GM21528 (cell line): ENCODE data around the gene HDDC3.
"Not testable (repeated sequence)": the region's sequence is repeated elsewhere in the genome, so short reads cannot be mapped to it uniquely, and the experiment has no call there.

Source experiments
- ATAC-seq: cut with Tn5 transposase; IDR thresholded peaks from one replicate; pipeline ENCODE4 v1.9.1; 2021; ENCODE audit warnings: mild to moderate bottlenecking, moderate library complexity; ENCODE audit not compliant: unreplicated experiment, low FRiP score

The HDDC3 gene

GRCh38 chr15:90933301-90933700 is 952 bp upstream of the HDDC3 start:
- no peak for ATAC-seq

- ATAC-seq, result no peak
These were observed 277 bp upstream of the HDDC3 start for GRCh38 chr15:90932660-90932991.

GRCh38 chr15:90931575-90931827 is 848 bp downstream of the HDDC3 start:
- no peak for ATAC-seq

GRCh38 chr15:90930861-90931574 is 1.3 kb downstream of the HDDC3 start:
- ATAC-seq, result no peak

GRCh38 chr15:90929246-90930019 is 2.9 kb downstream of the HDDC3 start:
- ATAC-seq, result no peak

GRCh38 chr15:90928106-90928505 is 4.2 kb downstream of the HDDC3 start:
- ATAC-seq, result not testable (repeated sequence)

GRCh38 chr15:90926766-90927165 is 5.6 kb downstream of the HDDC3 start:
- ATAC-seq, result not testable (repeated sequence)

GRCh38 chr15:90924375-90924774 is 8.0 kb downstream of the HDDC3 start:
- ATAC-seq, result peak; percentile 59

- ATAC-seq, result peak; percentile 58
These were observed 9.5 kb downstream of the HDDC3 start for GRCh38 chr15:90922712-90923322.

- ATAC-seq, result no peak
These were observed 10.5 kb downstream of the HDDC3 start for GRCh38 chr15:90921887-90922286.

GRCh38 chr15:90918835-90919234 is 13.5 kb downstream of the HDDC3 start:
- ATAC-seq, result no peak

GRCh38 chr15:90918034-90918788 is 14.1 kb downstream of the HDDC3 start:
- ATAC-seq, result no peak

- no peak for ATAC-seq
These were observed 14.8 kb downstream of the HDDC3 start for GRCh38 chr15:90917569-90917968.

- ATAC-seq, result no peak
These were observed 15.9 kb downstream of the HDDC3 start for GRCh38 chr15:90916461-90916860.

- ATAC-seq, result no peak
These were observed 16.4 kb downstream of the HDDC3 start for GRCh38 chr15:90915808-90916440.

- no peak for ATAC-seq
These were observed 17.0 kb downstream of the HDDC3 start for GRCh38 chr15:90915216-90915807.

- no peak for ATAC-seq
These were observed 17.9 kb downstream of the HDDC3 start for GRCh38 chr15:90914305-90915080.

- ATAC-seq, result no peak
These were observed 18.9 kb downstream of the HDDC3 start for GRCh38 chr15:90913398-90913944.

GRCh38 chr15:90912770-90913075 is 19.6 kb downstream of the HDDC3 start:
- ATAC-seq, result no peak
